CD4-positive, alpha-beta T cell treated with Interleukin-17A for 4 hours (primary cell): Measurements from ENCODE around the gene FSIP2.
"Not testable (repeated sequence)": the region's sequence is repeated elsewhere in the genome, so short reads cannot be mapped to it uniquely, and the experiment has no call there.

Experiments
- DNase-seq: peaks from one replicate; pipeline ENCODE4 v3.0.0-alpha.2; 2020; ENCODE audit warnings: mixed read lengths

Gene FSIP2

GRCh38 chr2:185811580-185811979 lies 73.0 kb downstream of the FSIP2 start:
- no peak for DNase-seq

GRCh38 chr2:185813707-185814106 lies 75.1 kb downstream of the FSIP2 start:
- DNase-seq = no peak

DNA sequence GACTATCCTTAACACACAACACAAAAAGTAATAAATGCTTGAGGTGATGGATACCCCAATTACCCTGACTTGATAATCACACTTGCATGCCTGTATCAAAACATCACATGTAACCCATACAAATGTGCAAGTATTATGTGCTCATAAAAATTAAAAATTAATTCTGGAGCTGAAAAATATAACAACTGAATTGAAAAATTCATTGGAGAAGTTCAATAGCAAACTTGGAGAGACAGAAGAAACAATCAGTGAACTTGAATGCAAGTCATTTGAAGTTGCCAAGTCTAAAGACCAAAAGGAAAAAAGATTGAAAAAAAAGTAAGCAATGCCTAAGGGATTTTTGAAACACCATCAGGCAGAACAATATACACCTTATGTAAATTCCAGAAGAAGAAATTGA lies 79.4 kb downstream of the FSIP2 start:
- DNase-seq = no peak

DNA sequence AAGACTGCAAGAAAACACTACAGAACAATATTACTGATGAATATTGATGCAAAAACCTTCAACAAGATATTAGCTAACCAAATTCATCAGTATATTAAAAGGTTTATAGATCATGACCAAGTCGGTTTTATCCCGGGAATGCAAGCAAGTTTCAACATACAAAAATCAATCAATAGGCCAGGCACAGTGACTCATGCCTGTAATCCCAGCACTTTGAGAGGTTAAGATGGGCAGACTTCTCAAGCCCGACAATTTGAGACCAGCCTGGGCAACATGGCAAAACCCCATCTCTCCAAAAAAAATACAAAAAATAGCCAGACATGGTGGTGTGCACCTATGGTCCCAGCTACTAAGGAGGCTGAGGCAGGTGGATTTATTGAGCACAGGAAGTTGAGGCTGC lies 82.9 kb downstream of the FSIP2 start:
- no peak for DNase-seq

GRCh38 chr2:185823773-185824172 lies 85.2 kb downstream of the FSIP2 start:
- no peak for DNase-seq

GRCh38 chr2:185825557-185825956 lies 87.0 kb downstream of the FSIP2 start:
- DNase-seq = no peak

DNA sequence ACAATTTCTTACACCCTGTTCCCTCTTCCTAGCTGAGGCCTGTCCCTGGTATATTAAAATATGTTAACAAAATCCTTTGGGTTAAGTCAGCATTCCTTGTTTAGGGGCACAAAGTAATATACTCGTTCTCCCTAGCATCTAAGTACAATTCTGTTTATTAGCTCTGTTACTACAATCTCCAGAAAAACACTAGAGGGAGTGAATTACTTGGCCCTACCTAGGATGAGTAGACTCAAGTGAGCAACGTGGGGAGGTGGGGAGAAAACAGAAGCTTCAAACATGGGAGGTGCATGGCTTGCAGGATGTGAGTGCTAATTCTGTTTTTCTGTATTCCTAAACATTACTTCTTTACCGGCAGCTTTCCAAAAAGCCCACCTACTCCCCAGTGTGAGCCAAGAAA lies 89.7 kb downstream of the FSIP2 start:
- DNase-seq = no peak

GRCh38 chr2:185833864-185834263 lies 95.3 kb downstream of the FSIP2 start:
- DNase-seq = no peak

DNA sequence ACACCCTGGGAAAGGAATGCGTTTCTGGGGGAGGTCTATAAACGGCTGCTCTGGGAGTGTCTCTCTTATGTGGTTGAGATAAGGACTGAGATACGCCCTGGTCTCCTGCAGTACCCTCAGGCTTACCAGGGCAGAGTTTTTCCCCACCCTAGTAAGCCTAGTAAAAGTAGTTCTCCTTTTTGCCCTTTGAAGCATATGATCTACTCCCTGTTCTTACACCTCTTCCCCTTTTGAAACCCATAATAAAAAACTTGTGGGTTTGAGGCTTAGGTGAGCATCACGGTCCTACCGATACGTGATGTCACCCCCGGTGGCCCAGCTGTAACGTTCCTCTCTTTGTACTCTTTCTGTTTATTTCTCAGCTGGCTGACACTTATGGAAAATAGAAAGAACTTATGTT lies 97.4 kb downstream of the FSIP2 start:
- DNase-seq = no peak

DNA sequence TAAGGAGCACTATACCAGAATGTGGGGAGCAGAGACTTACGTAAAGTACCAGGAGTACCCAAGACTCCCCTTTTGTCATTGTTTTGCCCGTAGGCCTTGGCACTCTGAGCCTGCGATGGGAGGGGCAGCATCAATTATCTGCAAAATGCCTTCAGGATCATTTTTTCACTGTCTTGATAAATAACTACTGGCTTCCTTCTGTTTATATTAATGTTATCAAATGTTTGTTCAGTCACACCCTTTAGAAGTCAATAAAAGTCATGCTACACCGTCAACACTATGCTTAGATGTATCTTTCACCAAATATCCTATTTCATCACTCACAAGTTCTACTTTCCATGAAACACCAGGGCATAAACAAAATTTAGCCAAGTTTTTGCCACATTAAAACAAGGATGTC lies 116.3 kb downstream of the FSIP2 start:
- no peak for DNase-seq

DNA sequence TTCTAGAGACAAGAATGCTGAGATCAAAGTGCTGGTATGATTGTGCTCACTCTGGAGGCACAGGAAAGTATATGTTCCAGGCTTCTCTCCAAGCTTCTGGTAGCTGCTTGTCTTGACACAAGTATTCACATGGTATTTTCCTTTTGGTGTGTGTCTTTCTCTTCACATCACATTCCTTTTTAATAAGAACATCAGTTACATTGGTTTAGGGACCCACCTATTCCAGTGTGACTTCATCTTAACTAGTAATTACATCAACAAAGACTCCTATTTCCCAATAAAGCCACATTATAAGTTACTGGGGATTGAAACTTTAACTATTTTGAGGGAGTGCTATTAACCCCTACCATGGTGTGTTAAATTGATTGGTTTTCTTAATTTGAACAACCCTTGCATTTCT lies 119.1 kb downstream of the FSIP2 start:
- DNase-seq = no peak

- no peak for DNase-seq
These were observed 120.9 kb downstream of the FSIP2 start for GRCh38 chr2:185859506-185859905.

GRCh38 chr2:185860321-185860720 lies 121.7 kb downstream of the FSIP2 start:
- DNase-seq = no peak

- DNase-seq = no peak
These were observed 124.2 kb downstream of the FSIP2 start for GRCh38 chr2:185862657-185863398.

- not testable (repeated sequence) for DNase-seq
These were observed 126.1 kb downstream of the FSIP2 start for GRCh38 chr2:185864468-185865260.

DNA sequence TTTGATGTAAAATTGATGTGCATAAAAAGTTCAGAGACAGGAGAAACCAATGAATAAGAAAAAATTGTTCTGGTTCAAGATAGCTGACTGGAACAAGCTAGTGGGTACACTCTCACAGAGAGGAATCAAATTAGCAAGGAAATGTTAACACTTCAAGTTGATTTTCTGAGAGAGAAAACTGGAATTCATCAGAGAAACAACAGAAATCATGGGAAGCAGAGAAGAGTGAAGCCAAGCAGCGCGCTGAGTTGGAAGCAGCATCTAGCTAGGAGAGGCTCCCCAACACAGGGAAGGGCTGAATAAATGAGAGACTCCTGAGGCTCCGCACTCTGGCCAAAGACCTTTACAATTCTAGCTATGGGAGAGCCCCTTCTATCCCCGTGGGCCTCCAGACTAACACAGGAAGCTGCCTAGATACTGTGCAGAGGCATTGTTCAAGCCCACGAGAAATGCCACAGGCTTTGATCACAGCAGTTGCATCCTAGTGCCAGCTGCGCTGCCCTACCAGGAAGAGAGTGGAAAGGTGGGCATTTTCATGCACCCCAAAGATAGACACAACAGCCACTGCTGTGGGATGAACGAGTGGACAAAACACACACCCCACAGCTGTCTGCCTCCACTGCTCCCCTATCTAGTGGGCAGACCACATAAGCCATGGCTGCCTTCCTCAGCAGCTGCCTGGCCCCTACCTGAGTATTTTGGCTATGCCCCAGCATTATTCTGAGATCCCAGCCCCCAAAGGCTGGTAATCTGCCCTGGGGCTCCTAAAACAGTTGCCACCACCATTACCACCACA lies 136.7 kb downstream of the FSIP2 start:
- no peak for DNase-seq

- no peak for DNase-seq
These were observed 137.6 kb downstream of the FSIP2 start for GRCh38 chr2:185876234-185876633.

DNA sequence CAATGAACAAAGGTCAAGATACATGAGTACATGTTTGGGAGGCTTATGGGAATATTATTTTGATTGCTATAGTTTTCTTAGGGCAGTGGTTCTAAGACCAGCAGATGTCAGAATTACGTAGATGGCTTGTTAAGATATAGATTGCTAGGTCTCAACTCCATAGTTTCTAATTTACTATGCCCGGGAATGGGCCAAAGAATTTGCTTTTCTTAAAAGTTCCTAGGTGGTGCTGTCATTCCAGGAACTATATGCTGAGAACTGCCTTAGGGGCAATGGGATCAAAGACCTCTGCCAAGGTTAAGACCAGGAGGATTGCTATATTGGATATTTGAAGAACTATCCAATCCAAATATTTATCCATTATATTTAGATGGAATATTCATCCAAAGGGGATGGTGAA lies 141.8 kb downstream of the FSIP2 start:
- DNase-seq = no peak
